GM21381 (cell line): ENCODE measurements around the gene RPL13.

Experiments
- ATAC-seq: cut with Tn5 transposase; IDR thresholded peaks from one replicate; pipeline ENCODE4 v1.9.1; 2021; ENCODE audit warnings: mild to moderate bottlenecking, moderate library complexity; ENCODE audit not compliant: unreplicated experiment

Gene RPL13

GRCh38 chr16:89544713-89545043, 15.8 kb upstream of the RPL13 start:
- no peak for ATAC-seq

GRCh38 chr16:89545044-89545830, 15.2 kb upstream of the RPL13 start:
- no peak for ATAC-seq

- no peak for ATAC-seq
Measured at GRCh38 chr16:89545831-89546574, 14.5 kb upstream of the RPL13 start.

- ATAC-seq = no peak
Measured at GRCh38 chr16:89546781-89547180, 13.7 kb upstream of the RPL13 start.

GRCh38 chr16:89547291-89547690, 13.2 kb upstream of the RPL13 start:
- ATAC-seq = no peak

- no peak for ATAC-seq
Measured at GRCh38 chr16:89547860-89548259, 12.6 kb upstream of the RPL13 start.

GRCh38 chr16:89548344-89549006, 12.0 kb upstream of the RPL13 start:
- no peak for ATAC-seq

- ATAC-seq = no peak
Measured at GRCh38 chr16:89549007-89549700, 11.3 kb upstream of the RPL13 start.

- ATAC-seq = no peak
Measured at GRCh38 chr16:89550421-89551007, 10.0 kb upstream of the RPL13 start.

- ATAC-seq = no peak
Measured at GRCh38 chr16:89552329-89552728, 8.2 kb upstream of the RPL13 start.

GRCh38 chr16:89552913-89553312, 7.6 kb upstream of the RPL13 start:
- no peak for ATAC-seq

- no peak for ATAC-seq
Measured at GRCh38 chr16:89553733-89554132, 6.7 kb upstream of the RPL13 start.

GRCh38 chr16:89554343-89554742, 6.1 kb upstream of the RPL13 start:
- no peak for ATAC-seq

GRCh38 chr16:89555265-89555664, 5.2 kb upstream of the RPL13 start:
- ATAC-seq = no peak

- ATAC-seq = no peak
Measured at GRCh38 chr16:89555780-89556179, 4.7 kb upstream of the RPL13 start.

- no peak for ATAC-seq
Measured at GRCh38 chr16:89556750-89557689, 3.5 kb upstream of the RPL13 start.

GRCh38 chr16:89557690-89558490, 2.6 kb upstream of the RPL13 start:
- ATAC-seq = no peak

GRCh38 chr16:89561142-89561883, 831 bp downstream of the RPL13 start:
- ATAC-seq = no peak
